ENCODE measurements around the gene TOX3. TPM values are rescaled to one million over a fixed set of nuclear protein-coding genes. Genes with fewer than 3 reads are reported as not detected.

TOX3 gene
- total RNA-seq, 1 experiment from 2014 or later: 20.2 TPM

DNA sequence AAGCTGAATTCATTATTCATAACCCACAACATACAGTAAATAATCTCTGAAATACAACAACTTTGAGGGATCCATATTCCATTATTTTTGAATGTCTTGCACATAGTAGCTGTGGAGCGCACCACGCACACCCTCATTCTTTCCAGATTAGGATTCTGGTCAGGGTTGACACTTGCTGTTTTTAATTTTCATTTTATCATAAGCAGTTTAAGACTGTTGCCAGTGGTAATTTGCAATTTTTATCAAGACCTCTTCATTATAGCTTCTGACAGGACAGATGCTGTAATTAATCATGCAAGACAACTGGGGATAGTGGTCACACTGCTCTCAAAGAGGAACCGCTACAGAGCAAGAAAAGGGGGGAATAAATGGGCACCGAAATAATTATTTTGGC, 109.7 kb downstream of the TOX3 start:
- peaks cover 36% of the 10 kb centered on the region for H3K36me3 Mint-ChIP-seq
- no peaks in the 10 kb centered on the region for H3K27me3 Mint-ChIP-seq (ENCODE audit: low read depth)
- CTCF ChIA-PET: no interaction called here
- TF ChIP-seq, protein P1, sequence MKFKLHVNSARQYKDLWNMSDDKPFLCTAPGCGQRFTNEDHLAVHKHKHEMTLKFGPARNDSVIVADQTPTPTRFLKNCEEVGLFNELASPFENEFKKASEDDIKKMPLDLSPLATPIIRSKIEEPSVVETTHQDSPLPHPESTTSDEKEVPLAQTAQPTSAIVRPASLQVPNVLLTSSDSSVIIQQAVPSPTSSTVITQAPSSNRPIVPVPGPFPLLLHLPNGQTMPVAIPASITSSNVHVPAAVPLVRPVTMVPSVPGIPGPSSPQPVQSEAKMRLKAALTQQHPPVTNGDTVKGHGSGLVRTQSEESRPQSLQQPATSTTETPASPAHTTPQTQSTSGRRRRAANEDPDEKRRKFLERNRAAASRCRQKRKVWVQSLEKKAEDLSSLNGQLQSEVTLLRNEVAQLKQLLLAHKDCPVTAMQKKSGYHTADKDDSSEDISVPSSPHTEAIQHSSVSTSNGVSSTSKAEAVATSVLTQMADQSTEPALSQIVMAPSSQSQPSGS (CRISPR knock-in tag; IDR thresholded peaks at IDR 0.05; ENCODE audit: borderline replicate concordance, low read depth): no peak
- no peak for TF ChIP-seq SOX15 (CRISPR knock-in tag; IDR thresholded peaks at IDR 0.05)
- no peak for TF ChIP-seq NR3C1 (CRISPR knock-in tag; conservative IDR thresholded peaks at IDR 0.05; ENCODE audit: low read depth)
- TF ChIP-seq, protein P2, sequence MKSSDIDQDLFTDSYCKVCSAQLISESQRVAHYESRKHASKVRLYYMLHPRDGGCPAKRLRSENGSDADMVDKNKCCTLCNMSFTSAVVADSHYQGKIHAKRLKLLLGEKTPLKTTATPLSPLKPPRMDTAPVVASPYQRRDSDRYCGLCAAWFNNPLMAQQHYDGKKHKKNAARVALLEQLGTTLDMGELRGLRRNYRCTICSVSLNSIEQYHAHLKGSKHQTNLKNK (CRISPR knock-in tag; IDR thresholded peaks at IDR 0.05): no peak
- TF ChIP-seq NR2C2 (CRISPR knock-in tag; IDR thresholded peaks at IDR 0.05): no peak
- TF ChIP-seq, protein P3, sequence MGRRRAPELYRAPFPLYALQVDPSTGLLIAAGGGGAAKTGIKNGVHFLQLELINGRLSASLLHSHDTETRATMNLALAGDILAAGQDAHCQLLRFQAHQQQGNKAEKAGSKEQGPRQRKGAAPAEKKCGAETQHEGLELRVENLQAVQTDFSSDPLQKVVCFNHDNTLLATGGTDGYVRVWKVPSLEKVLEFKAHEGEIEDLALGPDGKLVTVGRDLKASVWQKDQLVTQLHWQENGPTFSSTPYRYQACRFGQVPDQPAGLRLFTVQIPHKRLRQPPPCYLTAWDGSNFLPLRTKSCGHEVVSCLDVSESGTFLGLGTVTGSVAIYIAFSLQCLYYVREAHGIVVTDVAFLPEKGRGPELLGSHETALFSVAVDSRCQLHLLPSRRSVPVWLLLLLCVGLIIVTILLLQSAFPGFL (CRISPR knock-in tag; IDR thresholded peaks at IDR 0.05; ENCODE audit: borderline replicate concordance): no peak
- TF ChIP-seq, protein P4, sequence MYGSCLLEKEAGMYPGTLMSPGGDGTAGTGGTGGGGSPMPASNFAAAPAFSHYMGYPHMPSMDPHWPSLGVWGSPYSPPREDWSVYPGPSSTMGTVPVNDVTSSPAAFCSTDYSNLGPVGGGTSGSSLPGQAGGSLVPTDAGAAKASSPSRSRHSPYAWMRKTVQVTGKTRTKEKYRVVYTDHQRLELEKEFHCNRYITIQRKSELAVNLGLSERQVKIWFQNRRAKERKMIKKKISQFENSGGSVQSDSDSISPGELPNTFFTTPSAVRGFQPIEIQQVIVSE (CRISPR knock-in tag; IDR thresholded peaks at IDR 0.05; ENCODE audit: borderline replicate concordance): no peak
- TF ChIP-seq, protein P5, sequence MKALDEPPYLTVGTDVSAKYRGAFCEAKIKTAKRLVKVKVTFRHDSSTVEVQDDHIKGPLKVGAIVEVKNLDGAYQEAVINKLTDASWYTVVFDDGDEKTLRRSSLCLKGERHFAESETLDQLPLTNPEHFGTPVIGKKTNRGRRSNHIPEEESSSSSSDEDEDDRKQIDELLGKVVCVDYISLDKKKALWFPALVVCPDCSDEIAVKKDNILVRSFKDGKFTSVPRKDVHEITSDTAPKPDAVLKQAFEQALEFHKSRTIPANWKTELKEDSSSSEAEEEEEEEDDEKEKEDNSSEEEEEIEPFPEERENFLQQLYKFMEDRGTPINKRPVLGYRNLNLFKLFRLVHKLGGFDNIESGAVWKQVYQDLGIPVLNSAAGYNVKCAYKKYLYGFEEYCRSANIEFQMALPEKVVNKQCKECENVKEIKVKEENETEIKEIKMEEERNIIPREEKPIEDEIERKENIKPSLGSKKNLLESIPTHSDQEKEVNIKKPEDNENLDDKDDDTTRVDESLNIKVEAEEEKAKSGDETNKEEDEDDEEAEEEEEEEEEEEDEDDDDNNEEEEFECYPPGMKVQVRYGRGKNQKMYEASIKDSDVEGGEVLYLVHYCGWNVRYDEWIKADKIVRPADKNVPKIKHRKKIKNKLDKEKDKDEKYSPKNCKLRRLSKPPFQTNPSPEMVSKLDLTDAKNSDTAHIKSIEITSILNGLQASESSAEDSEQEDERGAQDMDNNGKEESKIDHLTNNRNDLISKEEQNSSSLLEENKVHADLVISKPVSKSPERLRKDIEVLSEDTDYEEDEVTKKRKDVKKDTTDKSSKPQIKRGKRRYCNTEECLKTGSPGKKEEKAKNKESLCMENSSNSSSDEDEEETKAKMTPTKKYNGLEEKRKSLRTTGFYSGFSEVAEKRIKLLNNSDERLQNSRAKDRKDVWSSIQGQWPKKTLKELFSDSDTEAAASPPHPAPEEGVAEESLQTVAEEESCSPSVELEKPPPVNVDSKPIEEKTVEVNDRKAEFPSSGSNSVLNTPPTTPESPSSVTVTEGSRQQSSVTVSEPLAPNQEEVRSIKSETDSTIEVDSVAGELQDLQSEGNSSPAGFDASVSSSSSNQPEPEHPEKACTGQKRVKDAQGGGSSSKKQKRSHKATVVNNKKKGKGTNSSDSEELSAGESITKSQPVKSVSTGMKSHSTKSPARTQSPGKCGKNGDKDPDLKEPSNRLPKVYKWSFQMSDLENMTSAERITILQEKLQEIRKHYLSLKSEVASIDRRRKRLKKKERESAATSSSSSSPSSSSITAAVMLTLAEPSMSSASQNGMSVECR (CRISPR knock-in tag; IDR thresholded peaks at IDR 0.05; ENCODE audit: borderline replicate concordance): no peak
- TF ChIP-seq GTF2I (CRISPR knock-in tag; conservative IDR thresholded peaks at IDR 0.05): no peak
- TF ChIP-seq, protein P6, sequence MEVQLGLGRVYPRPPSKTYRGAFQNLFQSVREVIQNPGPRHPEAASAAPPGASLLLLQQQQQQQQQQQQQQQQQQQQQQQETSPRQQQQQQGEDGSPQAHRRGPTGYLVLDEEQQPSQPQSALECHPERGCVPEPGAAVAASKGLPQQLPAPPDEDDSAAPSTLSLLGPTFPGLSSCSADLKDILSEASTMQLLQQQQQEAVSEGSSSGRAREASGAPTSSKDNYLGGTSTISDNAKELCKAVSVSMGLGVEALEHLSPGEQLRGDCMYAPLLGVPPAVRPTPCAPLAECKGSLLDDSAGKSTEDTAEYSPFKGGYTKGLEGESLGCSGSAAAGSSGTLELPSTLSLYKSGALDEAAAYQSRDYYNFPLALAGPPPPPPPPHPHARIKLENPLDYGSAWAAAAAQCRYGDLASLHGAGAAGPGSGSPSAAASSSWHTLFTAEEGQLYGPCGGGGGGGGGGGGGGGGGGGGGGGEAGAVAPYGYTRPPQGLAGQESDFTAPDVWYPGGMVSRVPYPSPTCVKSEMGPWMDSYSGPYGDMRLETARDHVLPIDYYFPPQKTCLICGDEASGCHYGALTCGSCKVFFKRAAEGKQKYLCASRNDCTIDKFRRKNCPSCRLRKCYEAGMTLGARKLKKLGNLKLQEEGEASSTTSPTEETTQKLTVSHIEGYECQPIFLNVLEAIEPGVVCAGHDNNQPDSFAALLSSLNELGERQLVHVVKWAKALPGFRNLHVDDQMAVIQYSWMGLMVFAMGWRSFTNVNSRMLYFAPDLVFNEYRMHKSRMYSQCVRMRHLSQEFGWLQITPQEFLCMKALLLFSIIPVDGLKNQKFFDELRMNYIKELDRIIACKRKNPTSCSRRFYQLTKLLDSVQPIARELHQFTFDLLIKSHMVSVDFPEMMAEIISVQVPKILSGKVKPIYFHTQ (CRISPR knock-in tag; IDR thresholded peaks at IDR 0.05): no peak
- TF ChIP-seq SMAD4 (CRISPR knock-in tag; IDR thresholded peaks at IDR 0.05): no peak
- TF ChIP-seq, protein P7, sequence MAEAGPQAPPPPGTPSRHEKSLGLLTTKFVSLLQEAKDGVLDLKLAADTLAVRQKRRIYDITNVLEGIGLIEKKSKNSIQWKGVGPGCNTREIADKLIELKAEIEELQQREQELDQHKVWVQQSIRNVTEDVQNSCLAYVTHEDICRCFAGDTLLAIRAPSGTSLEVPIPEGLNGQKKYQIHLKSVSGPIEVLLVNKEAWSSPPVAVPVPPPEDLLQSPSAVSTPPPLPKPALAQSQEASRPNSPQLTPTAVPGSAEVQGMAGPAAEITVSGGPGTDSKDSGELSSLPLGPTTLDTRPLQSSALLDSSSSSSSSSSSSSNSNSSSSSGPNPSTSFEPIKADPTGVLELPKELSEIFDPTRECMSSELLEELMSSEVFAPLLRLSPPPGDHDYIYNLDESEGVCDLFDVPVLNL (CRISPR knock-in tag; IDR thresholded peaks at IDR 0.05; ENCODE audit: borderline replicate concordance, low read depth): no peak
- no peak for TF ChIP-seq FOXP1 (CRISPR knock-in tag; IDR thresholded peaks at IDR 0.05; ENCODE audit: borderline replicate concordance)
- no peak for TF ChIP-seq ESRRA (CRISPR knock-in tag; IDR thresholded peaks at IDR 0.05; ENCODE audit: borderline replicate concordance)
- TF ChIP-seq SMAD3 (CRISPR knock-in tag; IDR thresholded peaks at IDR 0.05; ENCODE audit: borderline replicate concordance): no peak
- POLR2A ChIA-PET: no interaction called here
- H3K4me3 Mint-ChIP-seq: no peak overlapping the region
- H3K27ac Mint-ChIP-seq: no peak overlapping the region
- H3K4me1 Mint-ChIP-seq: peaks cover 33% of the 10 kb centered on the region
- H3K9me3 Mint-ChIP-seq: peaks cover 12% of the 10 kb centered on the region
- no peak for ATAC-seq
- DNase-seq (ENCODE audit: low spot score): no peak

Data from WTC11 (cell line).